ENCODE results near the gene FLII. TPM values are rescaled to one million over a fixed set of nuclear protein-coding genes. Genes with fewer than 3 reads are reported as not detected.

Gene FLII
- total RNA-seq, 1 experiment from 2014 or later: 313 TPM

GRCh38 chr17:18197535-18198194, 60.9 kb downstream of the FLII start:
- DNase-seq (ENCODE audit: low read depth): no peak
- in situ Hi-C loops (cut with HindIII; ENCODE audit: low pct_unique_long_range_greater_than_20kb, low sequenced_read_pairs): no loop called here

- DNase-seq (ENCODE audit: low read depth): no peak
- in situ Hi-C loops (cut with HindIII; ENCODE audit: low pct_unique_long_range_greater_than_20kb, low sequenced_read_pairs): no loop called here
Observed at GRCh38 chr17:18195246-18195645, 63.3 kb downstream of the FLII start.

Other genes starting within 250 kb of the FLII start
- gene ATPAF2, start 219.6 kb downstream of the FLII start, total RNA-seq (2014; rRNA removed; shearing (Covaris generic); ENCODE audit: low replicate concordance): 16.5 and 31.9 TPM in 2 replicates
- 2.6 and 7.8 TPM in 2 replicates for gene GID4, start 219.3 kb downstream of the FLII start, total RNA-seq (2014; rRNA removed; shearing (Covaris generic); ENCODE audit: low replicate concordance)
- 33.4 and 56.6 TPM in 2 replicates for gene DRG2, start 170.8 kb downstream of the FLII start, total RNA-seq (2014; rRNA removed; shearing (Covaris generic); ENCODE audit: low replicate concordance)
- not detected in 2 replicates for gene MYO15A, start 150.0 kb downstream of the FLII start, total RNA-seq (2014; rRNA removed; shearing (Covaris generic); ENCODE audit: low replicate concordance)
- 43.2 and 55.3 TPM in 2 replicates for gene ALKBH5, start 74.9 kb downstream of the FLII start, total RNA-seq (2014; rRNA removed; shearing (Covaris generic); ENCODE audit: low replicate concordance)
- gene LLGL1, start 33.1 kb downstream of the FLII start, total RNA-seq (2014; rRNA removed; shearing (Covaris generic); ENCODE audit: low replicate concordance): 18.1 and 21.4 TPM in 2 replicates
- 24.6 and 28.4 TPM in 2 replicates for gene MIEF2, start 1.9 kb upstream of the FLII start, total RNA-seq (2014; rRNA removed; shearing (Covaris generic); ENCODE audit: low replicate concordance)
- 11.9 and 15.9 TPM in 2 replicates for gene TOP3A, start 56.3 kb upstream of the FLII start, total RNA-seq (2014; rRNA removed; shearing (Covaris generic); ENCODE audit: low replicate concordance)
- 7.0 and 9.7 TPM in 2 replicates for gene SMCR8, start 56.6 kb upstream of the FLII start, total RNA-seq (2014; rRNA removed; shearing (Covaris generic); ENCODE audit: low replicate concordance)
- 83.3 and 108 TPM in 2 replicates for gene SHMT1, start 104.8 kb upstream of the FLII start, total RNA-seq (2014; rRNA removed; shearing (Covaris generic); ENCODE audit: low replicate concordance)
- gene EVPLL, start 119.0 kb upstream of the FLII start, total RNA-seq (2014; rRNA removed; shearing (Covaris generic); ENCODE audit: low replicate concordance): not detected in 2 replicates
- not detected in 2 replicates for gene LGALS9C, start 218.1 kb upstream of the FLII start, total RNA-seq (2014; rRNA removed; shearing (Covaris generic); ENCODE audit: low replicate concordance)

Data from Caki2 (cell line).